ENCODE results near the gene RNF126. TPM values are rescaled to one million over a fixed set of nuclear protein-coding genes. Genes with fewer than 3 reads are reported as not detected.
A peak's percentile ranks its signal among the peaks of the same experiment; 100 is the strongest.

Gene RNF126
- total RNA-seq, 1 experiment from 2014 or later: 27.0 TPM

DNA sequence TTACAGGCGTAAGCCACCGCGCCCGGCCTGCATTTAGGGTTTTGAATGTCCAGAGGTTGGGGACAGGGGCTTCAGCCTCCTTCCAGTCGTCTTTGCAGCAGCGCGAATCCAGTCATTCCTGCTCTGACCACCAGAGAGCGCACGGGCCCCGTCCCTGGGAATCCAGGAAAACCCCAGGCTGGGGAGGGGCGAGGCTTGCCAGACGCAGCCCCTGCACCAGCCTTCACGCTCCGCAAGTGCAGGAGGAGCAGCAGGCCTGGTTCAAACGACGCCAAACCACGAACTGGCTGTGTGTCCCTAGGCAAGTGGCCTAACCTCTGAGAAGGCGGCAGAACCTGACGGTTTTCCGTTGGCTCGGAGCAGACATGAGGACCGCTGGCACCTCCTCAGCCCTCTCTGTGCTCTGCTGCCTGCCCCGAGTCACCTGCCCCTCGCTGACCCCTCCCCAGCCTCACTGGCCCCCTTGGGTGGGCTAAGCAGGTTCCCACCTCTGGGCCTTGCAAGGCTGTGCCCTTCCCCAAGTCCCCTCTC, 2.0 kb upstream of the RNF126 start:
- DNase-seq (ENCODE audit: extremely low read depth, low read depth): peak; percentile 64

- DNase-seq (ENCODE audit: extremely low read depth, low read depth): no peak
These were observed 686 bp upstream of the RNF126 start for GRCh38 chr19:663682-664117.

DNA sequence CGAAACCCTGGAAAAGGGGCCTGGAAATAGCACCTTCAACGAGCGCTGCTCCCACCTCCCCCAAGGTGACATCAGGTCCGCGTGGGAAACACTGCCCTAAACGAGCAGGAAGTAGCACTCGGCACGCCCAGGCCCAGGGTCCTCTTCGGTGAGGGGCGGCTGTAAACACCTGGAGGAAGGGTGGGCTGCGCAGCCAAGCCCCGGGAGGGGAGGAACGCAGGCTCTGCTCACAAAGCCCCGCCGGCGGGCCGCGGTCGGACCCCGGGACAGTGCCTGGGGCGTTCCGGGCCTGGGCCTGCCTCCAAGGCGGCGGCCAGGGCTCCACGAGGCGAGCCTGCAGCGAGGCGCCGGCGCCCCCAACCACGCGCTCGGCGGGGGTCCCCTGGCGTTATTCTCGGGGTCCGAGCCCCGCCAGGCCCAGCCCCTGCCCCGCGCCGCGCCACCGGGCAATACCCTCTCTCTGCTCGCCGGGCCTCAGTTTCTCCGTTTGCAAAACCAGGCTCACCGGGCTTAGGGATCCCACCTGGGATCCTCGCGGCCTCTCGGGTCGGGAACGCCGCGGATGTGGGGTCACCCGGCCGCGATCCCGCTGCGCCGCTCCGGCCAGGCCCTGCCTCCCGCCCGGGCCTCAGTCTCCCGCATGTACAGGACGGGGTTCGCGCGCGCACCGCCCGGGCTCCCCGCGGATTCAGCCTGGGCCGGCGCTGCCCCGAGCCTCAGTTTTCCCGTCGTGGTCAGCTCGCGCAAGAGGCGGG, 630 bp downstream of the RNF126 start:
- no peak for DNase-seq (ENCODE audit: extremely low read depth, low read depth)

DNA sequence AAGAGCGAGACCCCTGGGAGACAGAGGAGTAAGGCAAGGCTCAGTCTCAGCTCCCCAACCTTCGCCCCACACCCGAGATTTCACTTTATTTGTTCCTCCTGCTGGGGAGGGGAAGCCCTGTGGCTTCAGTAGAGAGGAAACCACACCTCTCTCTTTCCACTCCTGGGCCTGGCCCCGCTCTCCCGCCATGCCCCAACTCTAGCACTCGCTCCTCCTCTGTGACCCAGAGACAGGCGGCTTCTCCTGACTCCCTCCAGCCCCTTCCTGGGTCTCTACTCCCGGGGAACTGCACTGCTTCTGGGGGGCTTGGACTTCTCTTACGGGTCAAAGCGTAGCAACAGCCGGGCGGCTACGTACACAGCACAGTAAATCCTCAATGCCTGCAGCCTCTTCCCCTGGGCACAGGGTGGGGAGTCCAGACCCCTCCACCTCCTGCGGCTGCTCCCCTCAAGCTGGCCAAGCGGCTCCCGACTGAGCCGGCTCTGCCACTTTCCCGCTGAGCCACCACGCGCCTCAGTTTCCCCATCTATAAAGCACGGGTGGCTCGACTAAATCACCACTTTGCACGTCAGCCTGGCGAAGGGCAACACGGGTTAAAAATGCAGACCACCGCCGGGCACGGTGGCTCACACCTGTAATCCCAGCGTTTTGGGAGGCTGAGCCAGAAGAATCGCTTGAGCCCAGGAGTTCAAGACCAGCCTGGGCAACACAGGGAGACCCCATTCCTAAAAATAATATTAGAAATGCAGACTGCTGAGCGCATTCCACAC, 1.4 kb downstream of the RNF126 start:
- no peak for DNase-seq (ENCODE audit: extremely low read depth, low read depth)

- no peak for DNase-seq (ENCODE audit: extremely low read depth, low read depth)
These were observed 2.1 kb downstream of the RNF126 start for GRCh38 chr19:660793-661426.

DNA sequence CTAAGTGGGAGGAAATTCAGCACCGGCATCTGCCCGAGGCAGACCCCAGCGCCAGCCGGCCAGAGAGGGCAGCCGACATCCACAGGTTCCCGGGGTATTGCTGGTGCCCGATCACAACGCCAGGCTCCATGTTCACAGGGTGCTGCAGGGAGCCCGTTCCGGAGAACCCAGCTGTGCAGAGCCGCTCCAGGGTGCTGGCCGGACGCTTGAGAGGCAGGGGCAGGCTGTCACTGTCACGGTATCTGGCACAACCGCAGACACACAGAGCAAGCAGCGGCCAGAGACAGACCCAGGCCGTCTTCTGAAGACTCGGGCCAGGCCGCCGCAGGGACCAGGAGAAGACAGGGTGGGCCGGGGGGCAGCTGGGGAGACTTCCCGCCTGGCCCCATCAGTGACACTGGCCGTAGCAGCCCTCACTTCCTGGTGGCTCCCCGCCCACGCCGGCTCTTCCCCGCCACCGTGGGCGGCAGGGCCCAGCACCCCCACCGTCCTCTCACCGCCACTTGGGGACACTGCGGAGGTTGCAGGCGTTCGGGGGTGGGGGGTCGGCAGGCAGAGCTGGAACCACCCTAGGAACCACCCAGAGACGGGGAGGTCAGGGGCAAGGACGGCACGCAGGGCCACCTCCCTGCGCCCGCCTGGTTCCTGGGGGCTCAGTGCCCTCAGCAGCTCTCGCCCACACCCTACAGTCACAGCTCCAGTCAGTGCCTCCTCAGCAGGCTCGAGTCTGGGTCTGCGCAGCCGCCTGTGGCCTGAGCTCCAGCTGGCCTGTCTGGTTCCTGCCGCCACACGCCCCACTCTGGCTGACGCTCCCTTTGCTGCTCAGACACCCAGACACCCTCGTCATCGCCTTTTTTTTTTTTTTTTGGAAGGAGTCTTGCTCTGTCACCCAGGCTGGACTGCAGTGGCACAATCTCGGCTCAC, 3.8 kb downstream of the RNF126 start:
- DNase-seq (ENCODE audit: extremely low read depth, low read depth): no peak

DNA sequence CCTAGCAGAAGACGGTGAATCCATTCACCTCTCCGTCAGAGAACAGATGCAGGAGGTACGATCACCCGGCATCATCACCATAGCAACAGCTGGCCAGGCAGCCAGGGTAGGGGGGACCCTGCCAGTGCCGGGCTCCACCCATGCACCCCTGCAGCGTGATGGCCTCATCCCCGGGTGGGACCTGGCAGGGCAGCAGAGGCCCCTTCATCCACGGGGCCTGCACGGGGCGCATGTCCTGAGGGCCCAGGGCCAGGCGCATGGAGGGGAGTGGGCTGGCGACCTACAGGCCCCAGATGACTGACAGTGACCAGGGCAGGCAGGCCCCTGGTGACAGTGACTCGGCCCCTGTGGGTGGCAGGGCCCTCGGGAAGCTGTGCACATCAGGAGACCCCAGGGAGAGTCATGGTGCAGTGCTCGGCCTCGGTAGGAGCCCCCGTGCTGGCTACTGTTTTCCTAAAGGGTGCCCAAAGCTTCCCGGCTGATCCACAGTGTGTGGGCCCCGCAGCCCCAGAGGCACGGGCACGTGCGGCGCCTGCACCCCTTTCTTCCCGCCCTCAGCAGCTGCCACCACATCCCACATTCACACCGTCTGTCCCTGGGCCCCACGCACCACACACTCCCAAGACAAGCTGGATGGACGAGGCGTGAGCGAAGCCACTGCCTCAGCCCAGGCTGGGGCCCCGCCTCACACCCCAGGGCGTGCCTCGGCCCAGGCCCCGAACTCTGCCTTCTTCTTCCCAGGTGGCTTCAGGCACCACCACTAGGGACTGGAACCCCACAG, 4.8 kb downstream of the RNF126 start:
- no peak for DNase-seq (ENCODE audit: extremely low read depth, low read depth)

GRCh38 chr19:657611-658010, 5.4 kb downstream of the RNF126 start:
- DNase-seq (ENCODE audit: extremely low read depth, low read depth): no peak

- DNase-seq (ENCODE audit: extremely low read depth, low read depth): no peak
These were observed 6.1 kb downstream of the RNF126 start for GRCh38 chr19:656751-657559.

DNA sequence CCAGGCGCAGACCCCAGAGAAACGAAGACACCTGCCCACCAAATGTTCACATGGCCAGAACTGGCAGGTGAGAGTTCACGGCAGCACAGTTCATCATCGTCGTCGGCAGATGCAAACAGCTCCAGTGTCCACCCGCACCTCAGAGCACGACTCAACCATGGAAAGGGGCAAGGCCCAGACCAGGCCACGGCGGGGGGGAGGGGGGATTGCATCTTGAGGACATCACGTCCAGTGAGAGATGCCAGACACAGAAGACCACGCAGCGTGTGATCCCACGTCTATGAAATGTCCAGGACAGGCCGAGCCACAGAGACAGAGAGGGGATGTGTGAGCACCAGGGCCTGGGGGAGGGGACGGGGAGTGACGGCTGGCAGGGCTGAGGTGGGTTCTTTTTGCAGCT, 7.3 kb downstream of the RNF126 start:
- no peak for DNase-seq (ENCODE audit: extremely low read depth, low read depth)

- no peak for DNase-seq (ENCODE audit: extremely low read depth, low read depth)
These were observed 9.6 kb downstream of the RNF126 start for GRCh38 chr19:653425-653824.

DNA sequence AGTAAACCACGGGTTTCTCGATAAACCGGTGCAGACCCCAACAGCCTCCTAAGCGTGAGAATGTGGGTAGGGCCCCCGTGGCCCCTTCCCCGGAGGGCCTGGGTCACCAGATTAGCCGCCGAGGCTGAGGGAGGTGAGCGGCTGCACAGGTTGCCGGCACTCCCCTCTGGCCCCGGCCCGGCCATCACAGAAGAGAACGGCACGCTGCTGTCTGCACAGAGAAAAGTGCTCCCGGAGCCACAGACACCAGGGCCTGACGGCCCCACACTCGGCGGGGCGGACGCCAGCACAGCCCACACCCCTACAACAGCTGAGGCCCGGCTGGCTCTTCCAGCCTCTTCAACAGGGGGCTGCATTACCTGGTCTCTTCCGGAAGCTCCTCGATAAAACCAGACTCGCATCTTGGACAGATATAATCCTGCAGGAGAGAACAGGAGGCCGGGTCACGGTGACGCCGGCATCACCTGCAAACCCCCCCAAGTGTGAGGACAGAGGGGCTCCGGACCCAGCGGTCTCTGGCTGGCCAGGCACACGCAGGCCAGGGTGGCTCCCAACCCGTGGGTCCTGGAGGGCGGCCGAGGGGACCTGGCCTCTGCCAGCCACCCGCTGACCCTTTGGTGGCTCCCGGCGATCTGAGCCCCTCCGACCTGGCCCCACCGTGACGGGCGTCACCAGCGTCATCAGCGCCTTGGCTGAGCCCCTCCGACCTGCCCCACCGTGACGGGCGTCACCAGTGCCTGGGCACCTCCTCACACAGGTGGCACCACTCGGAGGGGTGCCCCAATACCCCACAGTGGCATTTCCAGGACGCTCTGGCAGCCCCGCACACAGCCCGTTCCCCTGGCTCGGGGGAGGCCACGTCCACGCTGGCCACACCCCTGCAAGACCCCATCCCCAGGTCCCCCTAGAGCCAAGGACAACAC, 10.3 kb downstream of the RNF126 start:
- no peak for DNase-seq (ENCODE audit: extremely low read depth, low read depth)

DNA sequence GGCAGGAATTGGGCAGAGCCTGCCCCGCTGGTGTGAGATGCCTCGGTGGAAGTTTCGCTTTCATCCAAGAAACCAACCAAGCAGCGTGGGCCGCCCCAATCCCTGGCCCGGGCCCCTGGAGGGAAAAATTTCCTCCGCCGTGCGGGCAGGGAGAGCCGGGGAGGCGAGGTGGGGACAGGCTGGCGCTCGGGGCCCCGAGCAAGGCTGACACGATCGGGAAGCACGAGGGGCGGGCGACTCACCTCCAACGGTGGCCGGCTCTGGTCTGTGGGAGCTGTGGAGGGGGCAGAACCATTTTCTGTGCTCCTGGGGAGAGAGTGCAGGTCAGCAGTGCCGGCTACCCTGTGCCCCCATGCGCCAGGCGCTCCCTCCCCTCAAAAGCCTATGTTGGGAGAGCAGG, 11.0 kb downstream of the RNF126 start:
- DNase-seq (ENCODE audit: extremely low read depth, low read depth): no peak

- no peak for DNase-seq (ENCODE audit: extremely low read depth, low read depth)
These were observed 11.7 kb downstream of the RNF126 start for GRCh38 chr19:651114-651818.

DNA sequence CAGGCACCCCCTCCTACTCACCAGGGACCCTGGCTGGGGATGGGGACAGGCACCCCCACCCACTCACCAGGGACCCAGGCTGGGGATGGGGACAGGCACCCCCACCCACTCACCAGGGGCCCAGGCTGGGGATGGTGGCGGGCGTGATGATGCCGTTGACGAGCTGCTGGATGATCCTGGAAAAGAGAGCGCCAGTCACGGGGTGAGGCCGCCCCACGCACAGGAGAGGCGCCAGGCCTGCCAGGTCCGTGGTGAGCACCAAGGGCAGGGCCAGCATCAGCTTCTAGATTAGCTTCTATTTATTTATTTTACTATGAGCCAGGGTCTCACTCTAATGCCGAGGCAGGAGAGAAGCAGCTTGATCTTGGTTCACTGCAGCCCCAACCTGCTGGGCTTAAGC, 12.9 kb downstream of the RNF126 start:
- DNase-seq (ENCODE audit: extremely low read depth, low read depth): no peak

GRCh38 chr19:648904-649801, 13.9 kb downstream of the RNF126 start:
- DNase-seq (ENCODE audit: extremely low read depth, low read depth): no peak
